SK-N-MC (cell line): Measurements from ENCODE around the gene TMEM80.

Experiments used
- EZH2 ChIP-seq: fragments of 200-600 bp; sonication (generic); IDR thresholded peaks from one replicate; pipeline ENCODE4 v1.6.1; 2017; ENCODE audit warnings: antibody characterized with exemption
- FOXP2 ChIP-seq: optimal IDR thresholded peaks from 2 replicates; pipeline ENCODE3; 2011; ENCODE audit warnings: mild to moderate bottlenecking, moderate library complexity; ENCODE audit not compliant: insufficient read depth; ENCODE audit errors: extremely low read length, control extremely low read depth
- POLR2AphosphoS5 ChIP-seq: IDR thresholded peaks from 2 replicates; pipeline ENCODE4 v1.6.1; 2012; ENCODE audit warnings: mild to moderate bottlenecking, low read depth, low read length, borderline replicate concordance

GRCh38 chr11:674406-674805 lies 21.2 kb upstream of the TMEM80 start:
- no peak for TF ChIP-seq EZH2
- TF ChIP-seq POLR2AphosphoS5, result no peak
- no peak for TF ChIP-seq FOXP2
